22Rv1 (cell line): Measurements from ENCODE around the gene NRXN3.
"Not testable (repeated sequence)": the region's sequence is repeated elsewhere in the genome, so short reads cannot be mapped to it uniquely, and the experiment has no call there.

Experiments
- ZFX ChIP-seq: fragments of 450-650 bp; IDR thresholded peaks from 2 replicates; pipeline ENCODE4 v1.6.1; 2017; ENCODE audit warnings: antibody characterized with exemption, borderline replicate concordance
- TF ChIP-seq, protein P1 (sequence below): fragments of 450-650 bp; IDR thresholded peaks from 2 replicates; pipeline ENCODE4 v1.5.1; 2017; ENCODE audit warnings: mild to moderate bottlenecking

DNA sequence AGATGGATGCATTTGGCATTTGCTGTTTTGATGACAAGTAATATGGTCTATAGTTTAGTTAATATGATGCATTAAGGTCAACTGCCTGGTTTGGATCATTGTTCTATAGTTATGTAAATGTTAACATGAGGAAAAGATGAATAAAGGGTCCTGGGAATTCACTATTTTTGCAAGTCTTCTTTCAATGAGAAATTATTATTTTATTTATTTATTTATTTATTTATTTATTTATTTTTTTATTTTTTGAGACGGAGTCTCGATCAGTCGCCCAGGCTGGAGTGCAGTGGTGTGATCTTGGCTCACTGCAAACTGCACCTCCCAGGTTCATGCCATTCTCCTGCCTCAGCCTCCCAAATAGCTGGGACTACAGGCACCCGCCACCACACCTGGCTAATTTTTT is 940.4 kb downstream of the NRXN3 start:
- TF ChIP-seq, protein P1, sequence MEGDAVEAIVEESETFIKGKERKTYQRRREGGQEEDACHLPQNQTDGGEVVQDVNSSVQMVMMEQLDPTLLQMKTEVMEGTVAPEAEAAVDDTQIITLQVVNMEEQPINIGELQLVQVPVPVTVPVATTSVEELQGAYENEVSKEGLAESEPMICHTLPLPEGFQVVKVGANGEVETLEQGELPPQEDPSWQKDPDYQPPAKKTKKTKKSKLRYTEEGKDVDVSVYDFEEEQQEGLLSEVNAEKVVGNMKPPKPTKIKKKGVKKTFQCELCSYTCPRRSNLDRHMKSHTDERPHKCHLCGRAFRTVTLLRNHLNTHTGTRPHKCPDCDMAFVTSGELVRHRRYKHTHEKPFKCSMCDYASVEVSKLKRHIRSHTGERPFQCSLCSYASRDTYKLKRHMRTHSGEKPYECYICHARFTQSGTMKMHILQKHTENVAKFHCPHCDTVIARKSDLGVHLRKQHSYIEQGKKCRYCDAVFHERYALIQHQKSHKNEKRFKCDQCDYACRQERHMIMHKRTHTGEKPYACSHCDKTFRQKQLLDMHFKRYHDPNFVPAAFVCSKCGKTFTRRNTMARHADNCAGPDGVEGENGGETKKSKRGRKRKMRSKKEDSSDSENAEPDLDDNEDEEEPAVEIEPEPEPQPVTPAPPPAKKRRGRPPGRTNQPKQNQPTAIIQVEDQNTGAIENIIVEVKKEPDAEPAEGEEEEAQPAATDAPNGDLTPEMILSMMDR, result not testable (repeated sequence)
- not testable (repeated sequence) for TF ChIP-seq ZFX
